Stimulated activated naive CD8-positive, alpha-beta T cell treated with anti-CD3 and anti-CD28 coated beads, Interleukin-15, Interleukin-2, amounts not matched to agents 100 ng/mL and 50 ng/mL, for 24 hours (primary cell): ENCODE results near the gene EVI5.
"Not testable (repeated sequence)": the region's sequence is repeated elsewhere in the genome, so short reads cannot be mapped to it uniquely, and the experiment has no call there.

Source experiments
- H3K27ac Mint-ChIP-seq: one replicate; pipeline ENCODE4 v1.8.0; 2021; ENCODE audit warnings: mild to moderate bottlenecking, mixed read lengths
- H3K27me3 Mint-ChIP-seq: one replicate; pipeline ENCODE4 v1.8.0; 2021; ENCODE audit warnings: mixed read lengths
- H3K36me3 Mint-ChIP-seq: one replicate; pipeline ENCODE4 v1.8.0; 2021; ENCODE audit warnings: low read depth, mixed read lengths
- H3K4me1 Mint-ChIP-seq: one replicate; pipeline ENCODE4 v1.8.0; 2021; ENCODE audit warnings: low read depth, mixed read lengths
- H3K4me3 Mint-ChIP-seq: one replicate; pipeline ENCODE4 v1.8.0; 2021; ENCODE audit warnings: mild to moderate bottlenecking, mixed read lengths
- H3K9me3 Mint-ChIP-seq: one replicate; pipeline ENCODE4 v1.8.0; 2021; ENCODE audit warnings: mixed read lengths

The EVI5 gene

DNA sequence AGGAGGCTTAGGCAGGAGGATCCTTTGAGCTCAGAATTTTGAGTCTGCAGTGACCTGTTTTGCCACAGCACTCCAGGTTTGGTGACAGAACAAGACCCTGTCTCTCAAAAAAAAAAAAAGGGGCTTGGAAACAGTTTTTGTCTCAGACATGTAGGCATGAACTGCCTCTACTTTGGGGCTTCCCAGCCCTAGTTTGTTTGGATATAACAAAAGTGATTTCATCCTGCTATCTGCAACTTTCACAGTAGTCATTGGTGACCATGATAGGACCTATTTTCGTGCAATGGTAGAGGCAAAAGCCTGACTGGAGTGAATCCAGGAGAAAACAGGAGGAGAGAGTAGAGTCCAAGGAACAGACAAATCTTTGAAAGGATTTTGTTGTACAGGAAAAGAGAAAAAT lies 20.3 kb upstream of the EVI5 start:
- H3K27ac Mint-ChIP-seq = no peak overlapping the region
- no peak overlapping the region for H3K4me3 Mint-ChIP-seq

GRCh38 chr1:92804721-92805201 lies 19.9 kb upstream of the EVI5 start:
- Mint-ChIP-seq H3K27ac (no peak overlapping the region), H3K27me3 (peaks cover 7% of the 10 kb centered on the region), H3K4me3 (no peak overlapping the region), H3K4me1 (no peaks in the 10 kb centered on the region), H3K9me3 (no peaks in the 10 kb centered on the region), H3K36me3 (no peaks in the 10 kb centered on the region)

More for the DNA sequence above, 20.3 kb upstream of the EVI5 start:
- H3K27me3 Mint-ChIP-seq = peaks cover 7% of the 10 kb centered on the region
- H3K36me3 Mint-ChIP-seq = no peaks in the 10 kb centered on the region
- H3K4me1 Mint-ChIP-seq = no peaks in the 10 kb centered on the region
- no peaks in the 10 kb centered on the region for H3K9me3 Mint-ChIP-seq

DNA sequence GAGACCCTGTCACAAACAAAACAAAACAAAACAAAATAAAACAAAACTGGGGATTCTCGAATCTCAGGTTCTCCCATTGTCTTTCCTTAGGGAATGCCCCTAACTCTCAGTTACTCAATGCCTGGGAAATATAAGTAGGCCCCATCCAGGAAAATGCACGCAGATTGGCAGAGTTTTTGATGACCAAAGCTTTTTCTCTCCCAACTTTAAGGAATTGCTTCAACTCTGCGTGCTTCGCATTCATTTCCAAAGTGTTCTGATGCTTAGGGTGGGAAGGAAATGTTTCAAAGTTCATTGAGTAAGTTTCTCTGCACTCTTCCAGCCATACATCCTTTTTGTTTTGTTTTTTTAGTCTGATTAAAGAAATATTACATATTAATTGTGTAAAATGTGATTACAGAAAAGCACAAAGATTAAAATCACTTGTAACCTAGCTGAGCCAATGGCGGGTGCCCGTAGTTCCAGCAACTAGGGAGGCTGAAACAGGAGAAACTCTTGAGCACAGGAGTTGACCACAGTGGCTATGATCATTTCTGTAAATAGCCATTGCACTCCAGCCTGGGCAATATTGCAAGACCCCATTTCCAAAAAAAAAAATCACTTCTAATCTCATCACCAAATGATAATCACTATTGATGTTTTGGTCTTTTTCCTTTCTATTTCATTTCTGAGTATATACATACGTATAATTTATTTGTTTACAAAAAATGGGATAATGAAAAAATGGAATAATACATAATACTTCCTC lies 18.4 kb upstream of the EVI5 start:
- no peak overlapping the region for H3K4me3 Mint-ChIP-seq
- H3K9me3 Mint-ChIP-seq = no peaks in the 10 kb centered on the region

DNA sequence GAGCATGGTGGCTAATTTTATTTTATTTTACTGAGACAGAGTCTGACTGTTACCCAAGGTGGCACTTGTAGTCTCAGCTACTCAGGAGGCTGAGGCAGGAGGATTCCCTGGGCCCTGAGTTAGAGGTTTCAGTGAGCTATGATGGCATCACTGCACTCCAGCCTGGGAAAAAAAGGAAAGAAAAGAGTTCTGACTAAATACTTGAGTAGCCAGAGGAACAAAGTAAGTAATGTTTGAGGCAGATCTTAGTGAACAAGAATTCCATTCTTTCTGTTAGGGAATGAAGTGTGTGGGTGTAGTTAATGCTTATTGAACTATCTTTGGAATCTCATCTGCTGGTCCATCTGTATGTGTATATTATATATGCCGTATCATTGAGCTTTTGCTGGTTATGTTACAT lies 13.1 kb upstream of the EVI5 start:
- Mint-ChIP-seq H3K27me3 (peaks cover 38% of the 10 kb centered on the region), H3K36me3 (no peaks in the 10 kb centered on the region), H3K27ac (no peak overlapping the region), H3K4me3 (no peak overlapping the region), H3K9me3 (no peaks in the 10 kb centered on the region), H3K4me1 (no peaks in the 10 kb centered on the region)

More for the DNA sequence above, 18.4 kb upstream of the EVI5 start:
- Mint-ChIP-seq H3K36me3 (no peaks in the 10 kb centered on the region), H3K27ac (no peak overlapping the region), H3K27me3 (peaks cover 9% of the 10 kb centered on the region), H3K4me1 (no peaks in the 10 kb centered on the region)

DNA sequence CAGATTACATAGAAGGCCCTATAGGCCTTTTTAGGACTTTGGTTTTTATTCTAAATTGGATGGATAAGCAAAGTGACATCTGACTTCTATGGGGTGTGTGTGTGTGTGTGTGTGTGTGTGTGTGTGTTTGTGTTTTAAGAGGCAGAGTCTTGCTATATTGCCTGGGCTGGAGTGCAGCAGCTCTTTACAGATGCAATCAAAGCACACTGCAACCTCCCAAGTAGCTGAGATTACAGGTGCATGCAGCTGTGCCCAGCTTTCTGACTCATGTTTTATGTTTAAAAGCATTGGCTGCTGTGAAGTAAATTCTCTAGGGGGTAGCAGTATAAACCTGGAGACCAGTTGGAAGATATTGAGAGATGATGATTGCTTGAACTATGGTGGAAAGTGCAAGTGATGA lies 12.4 kb upstream of the EVI5 start:
- H3K9me3 Mint-ChIP-seq = no peaks in the 10 kb centered on the region
- no peaks in the 10 kb centered on the region for H3K36me3 Mint-ChIP-seq
- no peak overlapping the region for H3K4me3 Mint-ChIP-seq
- no peaks in the 10 kb centered on the region for H3K4me1 Mint-ChIP-seq
- H3K27me3 Mint-ChIP-seq = peaks cover 44% of the 10 kb centered on the region
- no peak overlapping the region for H3K27ac Mint-ChIP-seq

- Mint-ChIP-seq H3K4me1 (no peaks in the 10 kb centered on the region), H3K27ac (no peak overlapping the region), H3K27me3 (peaks cover 59% of the 10 kb centered on the region), H3K36me3 (no peaks in the 10 kb centered on the region), H3K9me3 (no peaks in the 10 kb centered on the region), H3K4me3 (no peak overlapping the region)
These were observed 10.3 kb upstream of the EVI5 start for GRCh38 chr1:92795166-92795565.

DNA sequence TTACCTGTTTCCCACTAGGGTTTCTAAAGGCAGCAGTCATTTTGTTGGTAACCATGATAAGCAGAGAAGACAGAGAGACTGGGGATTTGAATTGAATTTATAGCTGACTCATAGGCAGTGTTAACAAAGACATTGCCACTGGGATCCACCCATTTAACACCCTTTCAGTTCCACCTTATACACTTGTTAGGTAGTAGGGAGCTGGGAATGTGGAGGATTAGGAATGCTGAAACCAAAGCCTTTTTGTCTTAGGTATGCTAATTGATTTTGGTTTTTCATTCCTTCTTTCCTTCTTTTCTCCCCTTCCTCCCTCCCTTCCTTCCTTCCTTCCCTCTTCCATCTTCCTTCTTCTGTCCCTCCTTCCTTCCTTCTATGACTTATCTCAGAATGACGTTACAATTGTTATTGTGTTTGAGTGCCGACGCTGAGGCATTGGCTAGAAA lies 7.5 kb upstream of the EVI5 start:
- H3K36me3 Mint-ChIP-seq = no peaks in the 10 kb centered on the region
- no peak overlapping the region for H3K4me3 Mint-ChIP-seq
- H3K27me3 Mint-ChIP-seq = peaks cover 67% of the 10 kb centered on the region
- H3K9me3 Mint-ChIP-seq = no peaks in the 10 kb centered on the region
- no peak overlapping the region for H3K27ac Mint-ChIP-seq
- H3K4me1 Mint-ChIP-seq = no peaks in the 10 kb centered on the region

GRCh38 chr1:92791487-92792066 lies 6.7 kb upstream of the EVI5 start:
- no peaks in the 10 kb centered on the region for H3K36me3 Mint-ChIP-seq
- H3K9me3 Mint-ChIP-seq = no peaks in the 10 kb centered on the region
- H3K4me3 Mint-ChIP-seq = no peak overlapping the region
- no peak overlapping the region for H3K27ac Mint-ChIP-seq
- peaks cover 2% of the 10 kb centered on the region for H3K4me1 Mint-ChIP-seq
- peaks cover 71% of the 10 kb centered on the region for H3K27me3 Mint-ChIP-seq

GRCh38 chr1:92790867-92791266 lies 6.0 kb upstream of the EVI5 start:
- no peak overlapping the region for H3K4me3 Mint-ChIP-seq
- H3K36me3 Mint-ChIP-seq = no peaks in the 10 kb centered on the region
- no peaks in the 10 kb centered on the region for H3K9me3 Mint-ChIP-seq
- H3K27me3 Mint-ChIP-seq = peaks cover 75% of the 10 kb centered on the region
- no peak overlapping the region for H3K27ac Mint-ChIP-seq
- H3K4me1 Mint-ChIP-seq = peaks cover 5% of the 10 kb centered on the region

- Mint-ChIP-seq H3K4me3 (no peak overlapping the region), H3K27me3 (peaks cover 75% of the 10 kb centered on the region), H3K27ac (no peak overlapping the region), H3K9me3 (no peaks in the 10 kb centered on the region), H3K36me3 (no peaks in the 10 kb centered on the region), H3K4me1 (peaks cover 10% of the 10 kb centered on the region)
These were observed 5.2 kb upstream of the EVI5 start for GRCh38 chr1:92790081-92790480.

DNA sequence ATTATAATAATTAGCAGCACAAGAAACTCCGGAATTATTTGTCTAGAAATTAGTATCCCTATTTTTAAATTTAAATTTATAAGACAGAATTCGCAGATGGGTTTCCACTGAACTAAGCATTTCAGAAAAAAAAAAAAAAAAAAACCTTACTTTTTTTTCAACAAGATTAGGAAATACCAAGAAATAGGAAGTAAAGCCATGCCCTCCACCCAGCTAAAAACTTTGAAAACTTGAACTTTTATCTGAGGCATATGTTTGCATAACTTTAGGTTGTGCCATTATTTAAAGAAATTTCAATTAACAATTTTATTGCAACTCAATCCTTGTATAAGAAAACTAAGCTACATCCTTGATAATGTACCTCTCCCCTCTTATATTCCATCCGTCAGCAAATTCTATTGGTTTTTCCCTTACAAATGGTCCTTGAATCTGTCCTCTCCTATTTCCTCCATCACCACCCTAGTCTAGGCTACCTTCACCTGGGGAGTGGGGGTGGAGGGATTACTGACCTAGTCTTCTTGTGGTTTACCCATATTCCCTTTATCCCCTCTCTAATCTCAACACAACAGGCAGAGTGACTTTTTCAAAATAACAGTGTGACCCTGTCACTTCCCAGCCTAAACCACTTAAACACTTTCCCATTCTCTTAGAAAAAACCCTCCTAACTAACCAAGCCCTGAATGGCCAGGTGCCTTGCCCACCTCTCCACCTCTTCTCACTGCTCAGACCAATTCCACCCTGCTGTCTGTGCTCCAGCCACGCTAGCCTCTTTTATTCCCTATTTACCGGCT lies 1.4 kb upstream of the EVI5 start:
- no peak overlapping the region for H3K27ac Mint-ChIP-seq
- no peaks in the 10 kb centered on the region for H3K9me3 Mint-ChIP-seq
- H3K4me1 Mint-ChIP-seq = peaks cover 29% of the 10 kb centered on the region
- H3K4me3 Mint-ChIP-seq = no peak overlapping the region
- H3K36me3 Mint-ChIP-seq = no peaks in the 10 kb centered on the region
- H3K27me3 Mint-ChIP-seq = peaks cover 66% of the 10 kb centered on the region

DNA sequence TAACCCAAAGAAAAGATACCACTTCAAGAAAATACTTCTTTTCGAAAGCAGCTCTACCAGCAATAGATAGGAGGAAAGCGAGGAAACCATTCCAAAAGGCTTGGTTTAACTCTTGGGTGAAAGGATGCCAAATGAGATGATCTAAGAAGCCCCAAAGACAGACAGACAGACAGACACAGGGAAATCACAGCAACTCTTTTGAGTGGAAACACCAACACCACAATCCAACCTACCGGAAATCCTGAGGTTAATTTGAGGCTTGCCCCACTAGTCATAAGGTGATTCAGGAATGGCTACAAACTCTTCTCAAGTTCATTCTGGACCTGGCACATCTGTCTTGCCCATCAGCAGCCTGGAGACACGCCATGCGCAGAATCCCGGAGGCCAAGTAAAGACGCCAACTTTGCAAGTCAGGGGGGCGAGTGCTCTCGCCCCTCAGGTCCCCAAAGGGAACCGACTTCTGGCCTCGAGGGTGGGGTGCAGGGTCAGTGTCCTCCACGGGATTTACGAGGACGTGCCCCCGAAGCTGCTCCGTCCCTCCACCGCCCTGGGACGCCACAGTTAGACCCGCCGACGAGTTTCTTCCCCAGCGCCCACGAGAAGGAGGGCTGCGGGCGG lies 778 bp downstream of the EVI5 start:
- H3K4me1 Mint-ChIP-seq = peaks cover 29% of the 10 kb centered on the region
- H3K9me3 Mint-ChIP-seq = no peaks in the 10 kb centered on the region
- H3K27ac Mint-ChIP-seq = peak overlapping the region; percentile 70
- H3K4me3 Mint-ChIP-seq = peak overlapping the region; percentile 67
- H3K27me3 Mint-ChIP-seq = peaks cover 68% of the 10 kb centered on the region
- no peaks in the 10 kb centered on the region for H3K36me3 Mint-ChIP-seq

DNA sequence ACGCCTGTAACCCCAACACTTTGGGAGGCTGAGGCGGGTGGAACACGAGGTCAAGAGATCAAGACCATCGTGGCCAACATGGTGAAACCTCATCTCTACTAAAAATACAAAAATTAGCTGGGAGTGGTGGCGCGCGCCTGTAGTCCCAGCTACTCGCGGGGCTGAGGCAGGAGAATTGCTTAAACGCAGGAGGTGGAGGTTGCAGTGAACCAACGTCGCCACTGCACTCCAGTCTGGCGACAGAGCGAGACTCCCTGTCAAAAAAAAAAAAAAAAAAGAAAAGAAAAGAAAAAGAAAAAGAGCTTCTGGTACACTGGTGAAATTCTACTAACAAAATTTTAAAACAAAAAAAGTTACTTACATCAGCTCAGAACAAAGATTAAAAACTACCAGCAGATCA lies 1.4 kb downstream of the EVI5 start:
- Mint-ChIP-seq H3K4me3 (peak overlapping the region; percentile 67), H3K4me1 (peaks cover 29% of the 10 kb centered on the region), H3K27me3 (peaks cover 71% of the 10 kb centered on the region), H3K27ac (peak overlapping the region; percentile 70)
- not testable (repeated sequence) for H3K36me3 Mint-ChIP-seq, H3K9me3 Mint-ChIP-seq

- H3K4me1 Mint-ChIP-seq = peaks cover 9% of the 10 kb centered on the region
- H3K9me3 Mint-ChIP-seq = no peaks in the 10 kb centered on the region
- no peak overlapping the region for H3K4me3 Mint-ChIP-seq
- no peaks in the 10 kb centered on the region for H3K36me3 Mint-ChIP-seq
- no peak overlapping the region for H3K27ac Mint-ChIP-seq
- peaks cover 62% of the 10 kb centered on the region for H3K27me3 Mint-ChIP-seq
These were observed 6.5 kb downstream of the EVI5 start for GRCh38 chr1:92778376-92778775.

DNA sequence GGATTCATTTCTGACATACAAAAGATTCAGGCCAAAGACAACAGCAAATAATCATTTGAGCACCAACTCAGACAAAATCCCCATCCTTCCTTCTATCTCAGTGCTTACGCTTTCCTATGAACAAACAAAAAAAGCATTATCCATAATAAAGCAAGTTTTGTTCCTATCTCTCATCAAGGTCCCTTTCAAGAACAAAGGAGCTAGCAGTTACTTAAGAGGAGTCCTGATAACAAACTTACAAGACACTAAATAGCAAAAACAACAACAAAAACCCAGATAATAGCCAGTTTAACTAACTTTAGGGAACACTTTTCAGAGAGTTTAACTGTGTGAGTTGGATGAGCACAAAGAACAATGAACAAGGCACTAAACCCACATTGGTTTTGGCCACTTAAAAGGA lies 10.5 kb downstream of the EVI5 start:
- no peak overlapping the region for H3K4me3 Mint-ChIP-seq
- H3K4me1 Mint-ChIP-seq = no peaks in the 10 kb centered on the region
- H3K27me3 Mint-ChIP-seq = peaks cover 40% of the 10 kb centered on the region
- H3K9me3 Mint-ChIP-seq = no peaks in the 10 kb centered on the region
- no peak overlapping the region for H3K27ac Mint-ChIP-seq
- H3K36me3 Mint-ChIP-seq = no peaks in the 10 kb centered on the region
